Stimulated activated CD8-positive, alpha-beta memory T cell treated with anti-CD3 and anti-CD28 coated beads, Interleukin-2, amount 100 ng/mL, for 1 hour (primary cell): ENCODE results near the gene LDLRAD4.

Experiments
- DNase-seq, 2 donors: peaks; one replicate each; pipeline ENCODE4 v3.0.0-alpha.2; 2020; ENCODE audit warnings: low read depth in 2 of 2

LDLRAD4 gene

GRCh38 chr18:13227910-13228309 is 9.3 kb downstream of the LDLRAD4 start:
- DNase-seq, result no peak

GRCh38 chr18:13229001-13229671 is 10.6 kb downstream of the LDLRAD4 start:
- DNase-seq, result no peak

DNA sequence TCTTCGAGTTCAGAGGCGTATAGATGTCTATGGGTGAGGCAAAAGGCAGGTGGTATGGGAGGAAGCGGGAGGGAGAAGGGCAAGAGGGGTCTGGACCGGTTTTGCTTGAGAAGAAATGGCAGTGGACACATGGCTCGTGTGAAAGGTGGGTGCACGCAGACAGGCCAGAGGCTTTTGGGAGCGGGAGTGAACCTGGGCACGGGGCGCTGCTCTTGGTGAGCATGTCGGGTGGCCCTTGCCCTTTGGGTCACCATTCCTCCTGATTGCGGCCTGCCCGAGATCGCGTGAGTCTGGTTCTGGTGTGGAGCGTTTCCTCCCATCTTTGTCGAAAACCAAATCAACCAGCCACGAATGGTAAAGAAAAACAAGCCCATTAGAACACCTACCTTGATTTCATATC is 12.6 kb downstream of the LDLRAD4 start:
- no peak for DNase-seq

DNA sequence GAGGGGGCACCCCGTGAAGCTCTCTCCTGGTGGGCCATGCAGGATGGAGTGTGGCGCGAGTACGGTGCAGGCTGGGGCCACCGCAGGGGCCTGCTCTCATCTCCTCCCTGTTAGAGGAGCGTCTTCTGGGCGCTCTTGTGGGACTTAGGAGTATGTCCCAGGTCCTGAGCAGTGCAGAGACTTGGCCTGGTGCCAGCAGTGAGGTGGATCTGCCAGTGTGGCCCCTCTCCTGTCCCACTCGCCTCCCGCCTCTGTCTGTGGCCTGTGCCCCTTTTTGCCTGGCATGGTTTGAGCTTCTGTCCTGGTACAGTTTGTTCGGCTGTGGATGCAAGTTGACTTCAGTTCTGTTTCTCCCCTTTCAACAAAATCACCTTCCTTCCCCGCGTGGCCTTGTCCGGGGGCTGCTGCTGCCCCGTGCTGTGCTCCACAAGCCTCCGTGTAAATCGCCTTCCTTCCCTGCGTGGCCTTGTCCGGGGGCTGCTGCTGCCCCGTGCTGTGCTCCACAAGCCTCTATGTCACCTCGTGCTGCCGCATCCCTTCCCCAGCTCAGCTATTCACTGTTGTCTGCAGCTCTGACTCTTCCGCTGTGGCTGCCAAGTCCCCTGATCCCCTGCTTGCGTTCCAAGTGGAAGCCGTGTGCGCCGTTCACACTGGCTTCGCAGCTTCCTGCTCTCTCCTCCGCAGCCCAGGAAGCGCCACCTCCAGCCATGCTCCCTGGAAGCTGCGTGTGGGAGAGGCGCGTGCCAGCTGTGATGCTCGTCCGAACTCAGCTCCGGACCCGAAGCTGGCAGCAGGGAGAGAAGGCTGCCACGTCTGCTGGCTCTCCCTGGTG is 13.7 kb downstream of the LDLRAD4 start:
- no peak for DNase-seq

GRCh38 chr18:13232971-13233786 is 14.6 kb downstream of the LDLRAD4 start:
- no peak for DNase-seq

DNA sequence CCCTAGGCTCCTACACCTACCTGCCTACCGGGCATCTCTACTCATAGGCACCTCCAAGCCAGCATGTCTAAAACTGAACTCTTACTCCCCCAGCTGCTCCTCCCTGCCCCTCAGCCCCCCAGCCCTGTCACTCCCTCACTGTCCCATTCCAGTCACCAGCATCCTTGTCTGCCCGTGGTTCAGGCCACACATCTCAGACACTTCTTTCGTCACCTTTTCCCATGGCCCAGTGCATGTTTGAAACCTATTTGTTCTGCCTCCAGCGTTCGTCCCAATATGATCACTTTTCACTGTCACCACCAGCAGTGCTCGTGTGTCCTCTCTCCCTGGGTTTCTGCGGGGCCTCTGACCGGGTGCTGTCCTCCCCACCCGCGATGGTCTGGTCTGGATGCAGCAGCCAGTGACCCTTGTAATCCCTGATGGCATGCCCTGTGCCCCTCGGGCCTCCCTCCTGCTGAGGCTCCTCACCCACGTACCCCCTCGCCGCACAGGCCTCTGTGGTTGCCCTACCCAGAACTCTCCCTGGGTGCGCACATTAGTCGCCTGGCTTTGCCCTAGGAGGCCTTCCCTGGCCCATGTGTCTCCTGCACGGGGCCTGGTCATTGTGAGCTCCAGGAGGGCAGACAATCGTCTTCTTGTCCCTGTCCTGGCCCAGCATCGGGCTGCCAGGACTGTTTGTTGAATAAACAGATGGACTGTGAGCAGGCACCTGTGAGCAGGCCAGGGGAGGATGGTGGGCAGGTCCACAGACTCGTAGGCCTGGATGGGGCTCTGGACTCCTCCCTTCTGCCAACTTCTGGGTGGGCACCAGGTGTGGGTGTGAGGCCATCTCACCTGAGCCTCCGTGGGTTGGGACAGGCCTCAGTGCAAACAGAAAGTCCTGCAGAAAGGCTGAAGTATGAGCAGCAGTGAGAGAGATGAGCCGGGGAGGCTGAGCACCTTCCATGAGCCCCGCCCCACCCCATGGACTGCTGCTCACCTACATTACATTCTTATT is 15.5 kb downstream of the LDLRAD4 start:
- no peak for DNase-seq

GRCh38 chr18:13235421-13235831 is 16.9 kb downstream of the LDLRAD4 start:
- no peak for DNase-seq

DNA sequence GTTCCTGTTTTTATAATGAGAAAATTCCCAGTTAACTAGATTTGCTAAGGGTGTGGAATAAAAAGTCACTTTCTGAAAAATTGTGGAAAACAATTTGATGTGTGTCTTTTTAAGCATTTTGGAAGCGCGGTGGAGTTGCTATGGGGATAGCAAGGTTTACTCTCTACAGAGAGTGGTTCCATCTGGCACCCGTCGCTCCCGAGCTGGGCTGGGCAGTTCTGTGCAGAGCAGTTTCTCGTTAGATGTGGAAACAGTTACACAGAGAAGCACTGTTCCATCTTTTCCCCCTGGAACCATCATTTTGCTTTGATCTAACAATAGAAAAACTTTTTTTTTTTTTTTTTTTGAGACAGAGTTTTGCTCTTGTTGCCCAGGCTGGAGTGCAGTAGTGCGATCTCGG is 17.4 kb downstream of the LDLRAD4 start:
- no peak for DNase-seq

DNA sequence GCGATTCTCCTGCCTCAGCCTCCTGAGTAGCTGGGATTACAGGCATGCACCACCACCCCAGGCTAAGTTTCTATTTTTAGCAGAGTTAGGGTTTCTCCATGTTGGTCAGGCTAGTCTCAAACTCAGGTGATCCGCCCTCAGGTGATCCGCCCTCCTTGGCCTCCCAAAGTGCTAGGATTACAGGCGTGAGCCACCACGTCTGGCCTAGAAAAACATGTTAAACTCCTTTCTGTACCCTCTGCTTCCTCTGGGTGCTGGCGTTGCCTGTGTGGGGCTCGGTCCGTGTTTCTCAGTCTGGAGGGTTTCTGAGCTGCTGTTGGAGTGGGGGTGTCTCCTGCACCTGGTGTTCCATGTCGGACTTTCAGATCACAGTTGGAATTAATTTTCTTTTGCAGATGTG is 17.9 kb downstream of the LDLRAD4 start:
- no peak for DNase-seq

GRCh38 chr18:13237073-13237472 is 18.5 kb downstream of the LDLRAD4 start:
- DNase-seq, result no peak

DNA sequence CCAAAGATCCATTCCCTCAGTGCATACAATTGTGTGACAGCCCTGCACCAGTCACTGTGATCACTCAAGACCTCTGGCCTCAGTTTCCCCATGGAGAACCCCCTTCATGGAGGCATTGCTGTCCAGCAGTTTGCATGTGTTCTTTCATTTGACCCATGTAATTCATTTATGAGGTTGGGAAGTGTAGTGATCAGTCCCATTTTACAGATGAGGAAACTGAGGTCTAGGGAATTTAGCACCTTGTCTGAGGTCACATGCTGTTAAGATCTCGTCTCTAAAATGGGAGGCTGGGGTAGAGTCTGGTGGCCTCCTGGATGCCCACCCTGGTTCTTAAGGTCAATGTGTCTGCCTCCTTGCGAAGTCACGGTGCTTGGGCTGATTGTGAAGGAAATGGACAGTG is 19.1 kb downstream of the LDLRAD4 start:
- DNase-seq, result no peak

DNA sequence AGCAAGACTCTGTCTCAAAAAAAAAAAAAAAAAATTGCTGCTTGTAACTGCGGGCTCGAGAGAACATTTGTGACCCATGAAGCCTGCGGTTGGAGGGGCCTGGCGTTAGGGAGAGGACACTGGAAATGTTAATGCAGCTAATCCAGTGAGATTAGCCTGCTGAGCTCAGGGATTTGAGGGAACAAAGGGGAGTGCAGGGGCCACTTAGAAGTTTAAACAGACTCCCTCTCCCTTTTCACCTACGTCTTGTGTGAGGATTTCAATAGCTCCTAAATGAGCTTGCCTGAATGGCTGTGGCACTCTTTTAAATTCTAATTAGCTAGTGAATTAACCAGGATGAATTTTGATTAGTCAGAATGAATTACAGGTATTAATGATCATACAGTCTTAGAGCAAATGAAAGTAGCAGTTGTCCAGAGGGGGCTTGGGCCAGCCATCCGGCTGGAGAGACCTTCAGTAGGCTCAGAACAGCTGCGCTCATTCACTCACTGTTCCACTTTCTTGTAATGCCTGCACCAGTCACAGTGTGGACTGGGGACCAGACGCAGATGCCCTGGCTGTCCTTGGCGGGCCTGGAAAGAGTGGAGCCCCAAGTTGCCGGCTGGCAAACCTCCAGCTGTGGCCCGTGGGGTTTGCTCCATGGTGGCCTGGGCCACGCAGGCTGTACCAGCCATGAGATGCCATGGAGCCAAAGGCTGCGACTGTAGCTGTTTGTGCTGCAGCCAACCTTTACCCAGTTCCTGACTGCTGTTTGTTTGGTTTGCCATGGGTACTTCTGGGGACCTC is 20.8 kb downstream of the LDLRAD4 start:
- DNase-seq, result no peak

DNA sequence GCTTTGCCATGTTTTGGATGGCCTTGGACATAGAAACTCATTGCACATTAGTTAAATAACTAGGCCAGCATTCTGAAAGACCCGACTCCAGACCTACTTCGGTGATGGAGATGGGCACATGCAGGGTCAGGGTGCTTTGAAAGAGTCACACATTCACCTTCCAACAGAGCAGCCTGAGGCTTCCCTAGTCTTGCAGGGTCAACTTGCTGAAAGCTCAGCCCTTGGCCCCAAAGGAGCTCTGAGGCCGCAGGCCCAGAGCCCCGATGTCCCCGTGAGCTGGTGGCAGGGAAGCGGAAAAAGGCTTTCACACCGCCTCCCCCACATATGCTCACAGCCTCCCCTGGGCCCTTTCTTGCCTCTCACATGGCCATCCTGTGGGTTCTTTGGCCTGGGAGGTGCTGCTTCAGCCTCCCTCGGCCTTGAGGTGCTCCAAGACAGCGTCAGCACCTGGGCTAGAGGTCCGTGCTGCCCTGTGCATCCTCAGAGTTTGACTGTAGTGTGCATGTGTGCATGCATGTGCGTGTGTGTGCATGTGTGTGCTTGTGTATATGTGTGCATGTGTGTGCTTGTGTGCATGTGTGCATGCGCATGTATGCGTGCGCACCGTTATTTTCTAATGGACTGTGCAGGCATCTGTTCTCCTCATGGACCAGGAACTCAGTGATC is 21.6 kb downstream of the LDLRAD4 start:
- no peak for DNase-seq

DNA sequence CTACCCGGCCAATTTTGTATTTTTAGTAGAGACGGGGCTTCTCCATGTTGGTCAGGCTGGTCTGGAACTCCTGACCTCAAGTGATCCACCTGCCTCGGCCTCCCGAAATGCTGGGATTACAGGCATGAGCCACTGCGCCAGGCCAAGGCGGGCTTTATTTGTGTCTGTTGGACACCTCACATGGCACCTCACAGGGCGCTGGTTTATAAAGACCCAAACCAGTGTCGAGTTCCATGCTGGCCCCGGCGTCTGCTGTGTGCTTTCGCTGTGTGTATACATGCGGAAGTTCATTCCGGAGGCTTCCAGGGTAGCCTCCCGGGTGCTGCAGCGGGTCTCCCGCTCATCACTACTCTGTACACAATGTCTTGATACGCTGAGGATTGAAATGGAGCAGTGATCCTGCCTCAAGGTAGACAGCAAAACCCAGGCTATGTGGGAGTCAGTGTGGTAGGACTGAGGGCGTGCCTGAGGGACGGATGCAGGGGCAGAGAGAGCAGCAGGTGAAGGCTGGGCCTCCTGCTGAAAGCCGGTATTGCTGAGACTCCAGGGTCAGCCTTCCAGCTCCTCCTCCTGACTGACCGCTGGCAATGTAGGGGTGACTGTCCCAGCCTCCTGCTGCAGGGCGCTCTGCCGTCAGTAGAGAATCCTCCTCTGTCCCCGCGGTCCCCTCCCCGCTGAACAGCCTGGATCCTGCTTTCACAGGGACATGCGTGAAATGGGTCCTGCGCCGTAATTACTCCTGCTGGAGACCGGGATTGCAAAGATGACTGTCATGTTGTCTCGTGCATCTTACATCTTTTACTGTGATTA is 22.7 kb downstream of the LDLRAD4 start:
- no peak for DNase-seq

GRCh38 chr18:13241893-13242175 is 23.3 kb downstream of the LDLRAD4 start:
- no peak for DNase-seq

GRCh38 chr18:13242797-13243196 is 24.2 kb downstream of the LDLRAD4 start:
- DNase-seq, result no peak

- no peak for DNase-seq
Measured at GRCh38 chr18:13243363-13243762, 24.8 kb downstream of the LDLRAD4 start.

DNA sequence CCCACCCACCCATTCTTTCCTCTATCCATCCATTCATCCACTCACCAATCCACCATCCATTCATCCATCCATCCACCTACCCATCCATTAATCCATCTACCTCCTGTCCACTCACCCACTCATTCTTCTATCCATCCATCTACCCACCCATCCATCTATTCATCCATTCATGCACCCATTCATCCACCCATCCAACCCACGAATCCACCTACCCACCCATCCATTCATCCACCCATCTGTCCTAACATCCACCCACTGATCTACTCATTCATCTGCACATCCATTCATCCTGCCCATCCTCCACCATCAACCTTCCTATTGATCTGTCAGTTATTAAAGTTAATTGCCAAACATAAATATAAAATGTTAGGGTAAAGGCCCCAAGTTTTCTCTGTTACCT is 25.6 kb downstream of the LDLRAD4 start:
- no peak for DNase-seq

DNA sequence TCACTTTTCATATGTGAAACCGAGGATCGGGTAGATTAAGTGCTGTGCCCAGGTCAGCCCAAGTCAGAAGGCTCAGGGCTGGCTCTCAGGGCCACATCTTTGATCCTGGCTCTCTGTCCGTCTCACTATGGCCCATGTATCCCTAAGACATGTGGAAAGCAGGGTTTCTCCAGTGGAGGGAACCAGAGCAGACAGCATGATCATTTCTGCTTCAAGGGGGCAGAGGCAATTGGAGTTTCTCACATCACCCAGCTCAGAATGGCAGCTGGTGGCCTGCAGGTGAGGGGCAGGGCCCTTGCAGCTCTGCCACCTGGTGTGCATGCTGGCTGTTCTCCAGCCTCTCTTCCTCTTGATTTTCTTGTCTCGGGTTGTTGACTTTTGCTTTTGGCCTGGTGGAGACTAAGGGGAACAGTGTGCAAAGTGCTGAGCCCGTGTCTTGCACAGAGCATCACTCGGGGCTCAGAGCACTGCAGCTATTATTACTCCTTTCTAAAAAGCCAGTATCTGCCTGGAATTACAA is 27.0 kb downstream of the LDLRAD4 start:
- no peak for DNase-seq
